SU-DHL-6 (cell line): ENCODE results near the gene ENO1.

Source experiments
- CTCF ChIP-seq: fragments of 200-600 bp; sonication (generic); IDR thresholded peaks from one replicate; pipeline ENCODE4 v1.5.1; 2017; ENCODE audit warnings: antibody characterized with exemption, mild to moderate bottlenecking, low read length, moderate library complexity; ENCODE audit not compliant: insufficient read depth, poor library complexity, severe bottlenecking
- EZH2phosphoT487 ChIP-seq: fragments of 200-600 bp; sonication (generic), shearing (Covaris generic); conservative IDR thresholded peaks from 2 replicates; pipeline ENCODE4 v1.6.1; 2018; ENCODE audit warnings: mild to moderate bottlenecking, antibody characterized with exemption, low read length, moderate library complexity, mixed read lengths

GRCh38 chr1:8846263-8846662 is 32.2 kb downstream of the ENO1 start:
- TF ChIP-seq CTCF: no peak
- TF ChIP-seq EZH2phosphoT487: no peak
